Urinary bladder (tissue), 4 donors: Measurements from ENCODE around the gene PCED1B. TPM values are rescaled to one million over a fixed set of nuclear protein-coding genes. Genes with fewer than 3 reads are reported as not detected.
"Not testable (repeated sequence)": the region's sequence is repeated elsewhere in the genome, so short reads cannot be mapped to it uniquely, and the experiment has no call there.

Experiments
- DNase-seq: peaks from one replicate; pipeline ENCODE4 v3.0.0-alpha.2; 2015; ENCODE audit errors: extremely low spot score
- H3K27ac ChIP-seq: one replicate; pipeline ENCODE4 v1.5.1; 2013; ENCODE audit warnings: low read depth, mild to moderate bottlenecking, moderate library complexity
- H3K36me3 ChIP-seq: one replicate; pipeline ENCODE4 v1.6.1; 2013; ENCODE audit warnings: mild to moderate bottlenecking, moderate library complexity; ENCODE audit not compliant: insufficient read depth
- H3K4me1 ChIP-seq: one replicate; pipeline ENCODE4 v1.6.1; 2013; ENCODE audit warnings: mild to moderate bottlenecking, moderate library complexity; ENCODE audit not compliant: insufficient read depth
- H3K4me3 ChIP-seq: one replicate; pipeline ENCODE4 v1.5.1; 2013; ENCODE audit warnings: low read depth, low read length
- WGBS: extraction: QIAGEN DNeasy Blood & Tissue Kit; methylation state at CpG from one replicate; pipeline ENCODE4 v1.1.7; 2013; 5-methylcytosine and 5-hydroxymethylcytosine counted together
- polyA plus RNA-seq: library from polyadenylated mRNA; stranded (reverse); fragments of 200-250 nt; gene quantifications from one replicate; pipeline ENCODE4 v1.2.3, GENCODE V29; 2013
- small RNA-seq: library from RNA; depleted of rRNA; stranded (forward); fragments of <200 nt; gene quantifications from one replicate; pipeline ENCODE3, GENCODE V24; 2014
- total RNA-seq: library from RNA; depleted of rRNA; stranded (reverse); fragments of >200 nt; gene quantifications from one replicate; pipeline ENCODE4 v1.2.3, GENCODE V29; 2014
- donor health status: healthy with polysubstance abuse.
- donor health status: healthy.

PCED1B gene
- total and polyA plus RNA-seq, 2 donors, result 1.1 to 4.6 TPM

DNA sequence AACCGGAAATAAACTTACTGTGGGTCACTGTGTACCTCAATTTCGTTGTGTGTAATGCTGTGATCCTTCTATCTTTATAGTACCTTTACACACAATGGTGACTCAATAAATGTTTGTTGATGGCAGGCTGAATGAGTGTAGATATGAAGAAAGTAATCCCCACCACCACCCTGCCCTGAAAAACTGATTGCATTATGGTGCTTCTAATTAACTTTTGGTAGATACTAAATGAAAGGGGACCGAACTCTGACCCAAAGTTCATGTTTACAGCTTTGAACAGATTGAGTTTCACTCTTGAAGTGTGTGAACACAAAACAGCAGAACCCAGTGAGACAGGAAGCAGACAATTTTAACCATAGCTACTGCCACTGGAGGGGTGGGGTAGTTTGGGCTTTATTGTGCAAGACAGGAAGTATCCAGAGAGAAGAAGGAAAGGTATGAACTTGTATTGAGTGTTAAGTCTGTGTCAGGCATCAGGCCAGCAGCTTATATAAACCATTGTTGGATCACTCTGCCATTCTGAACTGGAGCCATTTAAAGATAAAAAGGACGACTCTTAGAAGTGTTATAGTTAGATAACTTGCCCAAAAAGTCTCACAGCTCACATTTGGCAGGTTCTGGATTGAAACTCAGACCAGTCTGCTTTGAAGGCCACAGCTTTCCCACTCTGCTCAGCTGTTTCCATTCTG, 197.3 kb downstream of the PCED1B start:
- peak overlapping the region; percentile 40 for H3K27ac ChIP-seq
- H3K36me3 ChIP-seq, result no peaks in the 10 kb centered on the region
- H3K4me3 ChIP-seq, result no peak overlapping the region
- no peaks in the 10 kb centered on the region for H3K4me1 ChIP-seq
- WGBS, result 45% methylated on average over 4 of the region's 4 CpGs
- peak; percentile 45 for DNase-seq

DNA sequence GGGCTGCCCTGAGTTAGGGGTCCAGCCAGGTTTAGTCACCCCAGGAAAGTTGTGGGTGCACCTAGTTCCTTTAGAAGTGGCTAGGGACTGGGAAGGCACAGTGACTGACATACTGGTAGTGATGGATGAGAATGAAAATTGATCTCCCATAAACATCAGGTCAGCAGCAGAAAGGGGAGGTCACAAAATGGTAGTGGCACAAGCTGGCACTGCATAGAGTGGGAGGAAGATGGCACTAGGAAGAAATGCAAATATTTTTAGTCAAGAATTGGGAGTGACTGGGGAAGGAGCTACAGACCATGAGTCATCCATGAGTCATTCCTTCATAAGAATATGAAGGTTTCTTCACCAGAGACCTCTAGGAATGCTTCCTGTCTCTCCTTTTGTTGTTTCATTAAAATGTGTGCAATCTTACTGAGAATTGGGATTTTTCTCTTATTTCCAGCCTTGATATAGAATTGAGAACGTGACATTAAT, 198.6 kb downstream of the PCED1B start:
- 93% methylated on average over 1 of the region's 1 CpG for WGBS
- H3K27ac ChIP-seq, result no peak overlapping the region
- no peaks in the 10 kb centered on the region for H3K4me1 ChIP-seq
- H3K4me3 ChIP-seq, result no peak overlapping the region
- H3K36me3 ChIP-seq, result no peaks in the 10 kb centered on the region
- DNase-seq, result no peak

DNA sequence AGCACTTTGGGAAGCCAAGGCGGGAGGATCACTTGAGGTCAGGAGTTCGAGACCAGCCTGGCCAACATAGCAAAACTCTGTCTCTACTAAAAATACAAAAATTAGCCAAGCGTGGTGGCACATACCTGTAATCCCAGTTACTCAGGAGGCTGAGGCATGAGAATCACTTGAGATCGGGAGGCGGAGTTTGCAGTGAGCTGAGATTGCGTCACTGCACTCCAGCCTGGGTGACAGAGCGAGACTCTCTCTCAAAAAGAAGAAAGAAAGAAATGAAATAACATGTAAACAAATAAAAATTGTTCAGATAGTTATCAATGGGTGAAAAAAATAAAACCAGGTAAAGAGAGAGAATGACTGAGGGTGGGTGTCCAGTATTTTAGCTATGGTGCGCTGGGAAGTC, 200.3 kb downstream of the PCED1B start:
- WGBS, result 96% methylated on average over 8 of the region's 8 CpGs
- H3K4me3 ChIP-seq, DNase-seq, H3K4me1 ChIP-seq, H3K36me3 ChIP-seq, H3K27ac ChIP-seq: not testable (repeated sequence)

DNA sequence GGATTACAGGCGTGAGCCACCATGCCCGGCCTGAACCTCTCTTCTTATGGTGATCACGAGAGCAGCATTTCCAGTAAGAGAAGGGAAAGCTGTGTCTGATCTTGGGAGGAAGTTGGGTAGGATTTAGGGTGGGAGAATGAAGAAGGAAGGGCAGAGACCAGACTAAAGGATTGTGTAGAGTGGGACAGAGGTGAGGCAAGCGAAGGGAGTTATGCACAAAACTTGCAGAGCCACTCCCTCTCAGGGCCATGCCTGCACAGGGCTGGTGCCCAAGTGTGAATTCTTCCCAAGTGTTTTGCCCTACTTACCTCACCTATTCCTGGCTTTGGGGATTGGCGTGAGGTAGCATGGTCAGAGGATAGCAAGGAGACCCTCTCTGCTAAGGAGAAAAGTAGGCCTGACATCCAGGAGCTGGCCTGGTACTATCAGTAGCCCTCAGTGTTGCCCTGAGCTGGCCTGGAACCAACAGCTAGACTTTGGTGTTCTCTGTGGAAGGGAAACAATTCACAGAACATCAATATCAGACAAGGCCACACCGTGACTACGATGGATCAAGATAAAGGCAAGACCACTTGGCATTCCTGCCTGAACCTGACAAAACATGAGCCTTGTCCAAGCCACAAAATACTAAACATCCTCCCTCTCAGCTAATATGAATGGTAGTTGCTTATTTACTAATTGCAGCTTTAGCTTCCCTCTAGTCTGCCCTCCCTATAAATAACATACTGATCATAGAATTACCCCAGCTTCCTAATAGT, 201.3 kb downstream of the PCED1B start:
- H3K27ac ChIP-seq, result no peak overlapping the region
- H3K4me1 ChIP-seq, result no peaks in the 10 kb centered on the region
- H3K36me3 ChIP-seq, result no peaks in the 10 kb centered on the region
- no peak overlapping the region for H3K4me3 ChIP-seq
- DNase-seq, result no peak
- 81% methylated on average over 7 of the region's 7 CpGs for WGBS

DNA sequence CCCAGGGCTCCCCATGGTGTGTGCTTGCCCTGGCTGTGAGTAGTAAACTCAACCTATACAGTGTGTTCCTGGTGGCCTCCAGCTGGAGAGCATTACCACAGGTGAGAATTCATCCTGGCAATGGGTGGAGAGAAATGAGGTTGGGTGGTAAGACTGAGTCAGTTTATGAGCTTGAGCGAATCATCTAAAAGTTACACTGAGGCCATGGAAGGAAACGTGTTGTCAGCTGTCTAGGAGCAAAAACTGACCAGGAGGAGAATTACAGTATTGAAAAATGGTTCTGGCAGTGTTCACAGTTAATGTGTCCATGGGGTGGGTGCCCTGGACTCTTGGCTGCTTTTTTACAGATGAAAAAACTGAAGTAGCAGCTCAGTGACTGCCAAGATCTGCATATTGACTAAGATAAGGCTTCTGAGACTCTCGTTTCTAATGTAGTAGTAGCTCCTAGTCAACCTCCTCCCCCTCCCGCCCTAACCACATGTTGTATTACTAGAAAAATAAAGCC, 202.3 kb downstream of the PCED1B start:
- Histone ChIP-seq H3K27ac (no peak overlapping the region), H3K4me1 (no peaks in the 10 kb centered on the region), H3K36me3 (no peaks in the 10 kb centered on the region), H3K4me3 (no peak overlapping the region)
- 59% methylated on average over 4 of the region's 4 CpGs for WGBS
- DNase-seq, result no peak

DNA sequence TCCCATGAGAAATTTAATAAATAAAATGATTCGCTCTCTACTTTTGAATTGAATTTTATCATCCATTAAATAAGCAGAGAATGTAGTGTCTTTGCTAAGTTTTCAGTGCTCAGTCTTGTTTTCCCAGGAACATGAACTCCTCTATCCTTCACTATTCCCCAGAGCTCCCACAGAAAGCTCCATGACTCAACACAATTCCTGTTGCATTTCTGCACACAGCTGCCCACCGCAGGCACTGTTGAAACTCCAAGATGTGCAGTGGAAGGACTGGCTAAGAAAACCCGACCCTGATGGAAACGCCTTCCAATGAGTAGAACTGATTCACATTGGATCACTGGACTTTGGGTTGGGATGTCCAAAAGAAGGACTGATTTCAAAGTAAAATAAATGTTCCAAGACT, 202.8 kb downstream of the PCED1B start:
- H3K4me3 ChIP-seq, result no peak overlapping the region
- no peak overlapping the region for H3K27ac ChIP-seq
- no peak for DNase-seq
- H3K36me3 ChIP-seq, result no peaks in the 10 kb centered on the region
- 86% methylated on average over 4 of the region's 4 CpGs for WGBS
- H3K4me1 ChIP-seq, result no peaks in the 10 kb centered on the region

Small RNAs within 50 kb of the gene (small RNA-seq; reads per million reads assigned to genes)
- not detected for gene MIR4698

Other genes with a start within 250 kb of the PCED1B start
- 21.6 TPM for gene AMIGO2, start 338 bp downstream of the PCED1B start, total RNA-seq
- gene AMIGO2, start 338 bp downstream of the PCED1B start, polyA plus RNA-seq, result 17.9 TPM